Ovary (tissue), 9 donors: ENCODE data around the gene CEP152. TPM values are rescaled to one million over a fixed set of nuclear protein-coding genes. Genes with fewer than 3 reads are reported as not detected.

ENCODE experiments used
- DNase-seq, 5 donors: peaks; one replicate each; pipeline ENCODE4 v3.0.0-alpha.2; 2019 to 2020
- H3K27ac ChIP-seq, 2 donors: fragments of 200-600 bp; one replicate each; pipeline versions ENCODE4 v1.5.1 to v1.8.0; 2019 to 2022
- H3K27me3 ChIP-seq: fragments of 200-600 bp; one replicate; pipeline ENCODE4 v1.8.0; 2022
- H3K36me3 ChIP-seq: fragments of 200-600 bp; sonication (generic); one replicate; pipeline ENCODE4 v1.5.1; 2019
- H3K4me1 ChIP-seq: one replicate; pipeline ENCODE4 v1.8.1; 2013; ENCODE audit warnings: mild to moderate bottlenecking, moderate library complexity; ENCODE audit not compliant: insufficient read depth
- H3K4me3 ChIP-seq: fragments of 200-600 bp; sonication (generic); one replicate; pipeline ENCODE4 v1.5.1; 2017
- H3K9me3 ChIP-seq, 2 donors: fragments of 200-600 bp in 1 of 2; sonication (generic) in 1 of 2; one replicate each; pipeline versions ENCODE4 v1.5.1 to v1.8.1; 2013 to 2019; ENCODE audit warnings: mild to moderate bottlenecking in 1 of 2, moderate library complexity in 1 of 2
- CTCF ChIP-seq, 3 donors: fragments of 450-650 bp in 2 of 3; fragments of 200-600 bp in 1 of 3; IDR thresholded peaks; one replicate each; pipeline versions ENCODE4 v1.5.1 to v1.8.0; 2016 to 2022; ENCODE audit warnings: antibody characterized with exemption in 3 of 3, mild to moderate bottlenecking in 1 of 3
- EP300 ChIP-seq: sonication (generic); formaldehyde crosslinking; IDR thresholded peaks from one replicate; pipeline ENCODE4 v1.6.1; 2017; ENCODE audit warnings: antibody characterized with exemption
- POLR2A ChIP-seq: fragments of 450-650 bp; IDR thresholded peaks from one replicate; pipeline ENCODE4 v1.6.1; 2017; ENCODE audit warnings: antibody characterized with exemption, mild to moderate bottlenecking, moderate library complexity
- WGBS, 3 donors: extraction: QIAGEN DNeasy Blood & Tissue Kit in 1 of 3; methylation state at CpG; one replicate each; pipeline versions ENCODE4 v1.1.5 to v1.1.7; 2013 to 2017; 5-methylcytosine and 5-hydroxymethylcytosine counted together
- intact Hi-C, 4 donors: fragments of 100-400 bp; cut with DNase I; formaldehyde crosslinking; loops; one replicate each; pipeline versions ENCODE4 v1.11.0 to v1.15.1; 2022 to 2023
- polyA plus RNA-seq, 2 donors: library from polyadenylated mRNA; stranded (reverse); fragments of 200-250 nt in 1 of 2; fragments of 350-450 nt in 1 of 2; fragmentation: Illumina TruSeq in 1 of 2; extraction: RNeasy Lipid Tissue Mini Kit (QIAGEN cat#74804) in 1 of 2; gene quantifications; one replicate each; pipeline ENCODE4 v1.2.3, GENCODE V29; 2013 to 2014
- total RNA-seq, 7 donors: library from RNA; depleted of rRNA in 2 of 7; stranded (reverse); fragments of >200 nt in 2 of 7; fragmentation: NEBNext Ultra II Directional in 3 of 7; extraction: Animal tissue kit (Norgen Biotek cat#: 25700) in 3 of 7; gene quantifications; one replicate each; pipeline versions ENCODE4 v1.1.0 to v1.2.4, GENCODE V29; 2016 to 2023
- donor health status: DM: no; HTN: no; CAD: no; lungs with moderate emphysema.
- donor health status: DM: no; HTN: no; CAD: no.
- donor health status: Bipolar disorder and iron deficiency.
- donor health status: DM: yes; HTN: yes; CAD: no.
- donor health status: DM: no; HTN: no; CAD: no.
- donor health status: DM: yes; HTN: yes; CAD: no.

Gene CEP152
- total and polyA plus RNA-seq, 9 donors = 1.4 to 3.7 (median 2.2) TPM

GRCh38 chr15:48695827-48696573, 114.9 kb downstream of the CEP152 start:
- Histone ChIP-seq H3K4me3 (no peak overlapping the region), H3K9me3 (no peaks in the 10 kb centered on the region), H3K27me3 (no peaks in the 10 kb centered on the region), H3K27ac (no peak overlapping the region), H3K4me1 (no peaks in the 10 kb centered on the region), H3K36me3 (no peaks in the 10 kb centered on the region)
- TF ChIP-seq EP300 = no peak
- TF ChIP-seq CTCF (IDR thresholded peaks at IDR 0.05) = no peak
- TF ChIP-seq POLR2A = no peak
- 67 to 82% (median 72%) methylated on average over 6 of the region's 6 CpGs for WGBS, 3 donors
- intact Hi-C loops = no loop called here
- no peak for DNase-seq

DNA sequence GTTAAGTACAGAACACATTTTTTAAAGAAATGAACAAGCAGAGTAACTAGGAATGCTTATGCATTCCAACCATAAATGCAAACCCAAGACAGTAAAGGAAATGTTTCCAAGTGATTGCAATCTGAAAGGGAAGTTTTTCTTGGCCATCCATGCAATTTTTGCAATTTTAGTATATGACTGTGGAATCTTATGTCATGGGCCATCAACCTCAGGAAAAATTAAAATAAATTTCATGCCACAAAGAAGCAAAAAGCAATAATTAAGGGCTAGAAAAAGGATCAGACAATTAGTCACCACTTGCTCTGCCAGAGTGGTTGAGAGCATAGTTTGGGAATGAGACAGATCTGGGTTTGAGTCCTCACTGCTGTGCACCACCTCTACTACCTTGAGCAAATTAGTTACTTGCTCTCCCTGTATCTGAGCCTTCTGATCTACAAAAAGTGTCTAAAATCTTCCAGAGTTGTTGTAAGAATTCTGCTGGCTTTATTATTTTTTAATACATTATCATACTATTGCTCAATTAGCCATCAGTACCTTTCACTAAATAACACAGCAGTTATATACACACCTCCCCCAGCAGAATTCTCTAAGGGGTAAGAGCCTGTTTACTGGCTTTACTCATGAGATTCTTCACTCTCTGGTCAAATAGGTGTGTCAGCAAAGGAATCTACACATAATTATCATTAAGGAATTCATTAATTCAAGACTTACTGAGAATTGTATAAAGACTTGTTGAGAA, 115.6 kb downstream of the CEP152 start:
- TF ChIP-seq POLR2A (no peak), EP300 (no peak), CTCF (IDR thresholded peaks at IDR 0.05) (no peak)
- H3K36me3 ChIP-seq = no peaks in the 10 kb centered on the region
- intact Hi-C loops = no loop called here
- H3K27ac ChIP-seq = no peak overlapping the region
- DNase-seq = no peak
- no peaks in the 10 kb centered on the region for H3K4me1 ChIP-seq
- H3K4me3 ChIP-seq = no peak overlapping the region
- no peaks in the 10 kb centered on the region for H3K27me3 ChIP-seq
- no peaks in the 10 kb centered on the region for H3K9me3 ChIP-seq

GRCh38 chr15:48693484-48693883, 117.4 kb downstream of the CEP152 start:
- DNase-seq = no peak
- no peak overlapping the region for H3K4me3 ChIP-seq
- no peaks in the 10 kb centered on the region for H3K9me3 ChIP-seq
- H3K27ac ChIP-seq = no peak overlapping the region
- H3K36me3 ChIP-seq = no peaks in the 10 kb centered on the region
- H3K27me3 ChIP-seq = no peaks in the 10 kb centered on the region
- intact Hi-C loops = no loop called here
- no peaks in the 10 kb centered on the region for H3K4me1 ChIP-seq
- no peak for TF ChIP-seq POLR2A
- TF ChIP-seq EP300 = no peak
- no peak for TF ChIP-seq CTCF (IDR thresholded peaks at IDR 0.05)

DNA sequence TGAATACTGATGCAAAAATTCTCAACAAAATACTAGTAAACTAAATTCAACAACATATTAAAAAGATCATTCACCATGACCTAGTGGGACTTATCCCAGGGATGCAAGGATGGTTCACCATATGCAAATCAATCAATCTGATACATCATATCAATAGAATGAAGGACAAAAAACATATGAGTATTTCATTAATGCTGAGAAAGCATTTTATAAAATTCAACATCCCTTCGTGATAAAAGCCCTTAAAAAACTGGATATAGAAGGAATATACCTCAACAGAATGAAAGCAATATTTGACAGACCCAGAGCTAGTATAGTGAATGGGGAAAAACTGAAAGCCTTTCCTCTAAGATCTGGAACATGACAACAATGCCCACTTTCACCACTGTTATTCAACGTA, 122.4 kb downstream of the CEP152 start:
- Histone ChIP-seq H3K9me3 (no peaks in the 10 kb centered on the region), H3K4me1 (no peaks in the 10 kb centered on the region), H3K27ac (no peak overlapping the region), H3K27me3 (no peaks in the 10 kb centered on the region), H3K4me3 (no peak overlapping the region), H3K36me3 (no peaks in the 10 kb centered on the region)
- intact Hi-C loops = no loop called here
- WGBS, 3 donors = 48 to 83% (median 49%) methylated on average over 2 of the region's 2 CpGs
- DNase-seq = no peak
- TF ChIP-seq POLR2A = no peak
- no peak for TF ChIP-seq EP300
- no peak for TF ChIP-seq CTCF (IDR thresholded peaks at IDR 0.05)

Other genes with a start within 250 kb of the CEP152 start
- gene FBN1, start 165.4 kb downstream of the CEP152 start, total RNA-seq = 100 to 1,000 TPM in 3 of 7 donors, 10 to 100 TPM in 4; 62.5 to 143 (median 97.4) TPM
- 100 to 1,000 TPM in 1 of 2 donors, 10 to 100 TPM in 1; 82.2 to 159 TPM for gene FBN1, start 165.4 kb downstream of the CEP152 start, polyA plus RNA-seq
- 100 to 1,000 TPM; 151 to 256 (median 219) TPM for gene EID1, start 67.1 kb upstream of the CEP152 start, total RNA-seq
- gene EID1, start 67.1 kb upstream of the CEP152 start, polyA plus RNA-seq = 100 to 1,000 TPM; 206 to 229 TPM
- gene SHC4, start 152.8 kb upstream of the CEP152 start, total RNA-seq = under 1 TPM; 0.10 to 0.79 (median 0.33) TPM
- 1 to 10 TPM in 1 of 2 donors, under 1 TPM in 1; 0.38 to 1.8 TPM for gene SHC4, start 152.8 kb upstream of the CEP152 start, polyA plus RNA-seq
- 10 to 100 TPM; 28.7 to 47.0 (median 40.7) TPM for gene SECISBP2L, start 235.4 kb upstream of the CEP152 start, total RNA-seq
- gene SECISBP2L, start 235.4 kb upstream of the CEP152 start, polyA plus RNA-seq = 10 to 100 TPM; 13.1 to 26.8 TPM